Mucosa of descending colon (tissue), 3 donors: ENCODE measurements around the gene DNAJC16. TPM values are rescaled to one million over a fixed set of nuclear protein-coding genes. Genes with fewer than 3 reads are reported as not detected.

Experiments
- ATAC-seq: fragments of 200-7000 bp; cut with Tn5 transposase; one replicate; pipeline ENCODE4 v1.9.1; 2020; ENCODE audit warnings: mild to moderate bottlenecking, moderate library complexity
- DNase-seq, 3 donors: peaks; one replicate each; pipeline ENCODE4 v3.0.0-alpha.2; 2020
- H3K36me3 ChIP-seq: fragments of 200-600 bp; one replicate; pipeline ENCODE4 v1.8.0; 2021; ENCODE audit warnings: low read depth, mild to moderate bottlenecking
- H3K4me1 ChIP-seq: fragments of 200-600 bp; one replicate; pipeline ENCODE4 v1.8.0; 2021; ENCODE audit warnings: low read depth, mild to moderate bottlenecking
- H3K4me3 ChIP-seq: fragments of 200-600 bp; one replicate; pipeline ENCODE4 v1.8.0; 2021; ENCODE audit warnings: mild to moderate bottlenecking
- H3K9me3 ChIP-seq: fragments of 200-600 bp; one replicate; pipeline ENCODE4 v1.8.0; 2021; ENCODE audit warnings: mild to moderate bottlenecking
- intact Hi-C, 2 donors: fragments of 100-400 bp; cut with DNase I in 1 of 2; cut with micrococcal nuclease in 1 of 2; formaldehyde crosslinking; loops; one replicate each; pipeline versions ENCODE4 v1.11.0 to v1.11.1; 2022; cut with DNase I, micrococcal nuclease
- total RNA-seq, 3 donors: library from RNA; stranded (reverse); fragmentation: NEBNext Ultra II Directional in 2 of 3; extraction: Animal tissue kit (Norgen Biotek cat#: 25700) in 2 of 3; gene quantifications; one replicate each; pipeline versions ENCODE4 v1.2.1 to v1.2.4, GENCODE V29; 2021 to 2023
- TF ChIP-seq, protein P1 (sequence below): fragments of 200-600 bp; IDR thresholded peaks from one replicate; pipeline ENCODE4 v1.8.0; 2022; ENCODE audit warnings: antibody characterized with exemption, mild to moderate bottlenecking
- donor health status: DM: no; HTN: no; CAD: no; lungs with moderate emphysema.
- donor health status: DM: no; HTN: no; CAD: no.
- donor health status: DM: no; HTN: yes; CAD: no.

DNAJC16 gene
- total RNA-seq, 3 donors from 2014 or later = 23.7 to 27.7 (median 23.8) TPM

DNA sequence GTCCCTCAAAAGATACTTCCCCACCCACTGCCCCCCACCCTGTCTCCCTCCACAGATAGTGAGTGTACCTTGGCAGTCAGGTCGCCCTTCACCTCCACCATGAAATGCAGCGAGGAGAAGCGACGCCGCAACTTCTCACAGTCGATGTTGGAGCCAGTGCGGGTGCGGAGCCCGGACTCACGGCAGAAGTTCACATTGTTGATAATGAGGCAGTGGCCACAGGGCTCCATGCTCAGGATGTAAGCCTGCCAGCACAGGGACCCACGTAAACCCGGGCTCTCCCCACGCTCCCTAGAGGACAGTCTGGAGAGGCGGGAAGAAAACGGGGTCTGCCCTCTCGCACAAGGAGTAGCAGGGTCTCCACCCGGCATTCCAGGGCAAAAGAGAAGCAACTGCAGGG is 19.8 kb upstream of the DNAJC16 start:
- ATAC-seq = no peak
- Histone ChIP-seq H3K4me3 (no peak overlapping the region), H3K9me3 (no peaks in the 10 kb centered on the region), H3K4me1 (no peaks in the 10 kb centered on the region), H3K36me3 (no peaks in the 10 kb centered on the region)
- intact Hi-C loops = no loop called here
- TF ChIP-seq, protein P1, sequence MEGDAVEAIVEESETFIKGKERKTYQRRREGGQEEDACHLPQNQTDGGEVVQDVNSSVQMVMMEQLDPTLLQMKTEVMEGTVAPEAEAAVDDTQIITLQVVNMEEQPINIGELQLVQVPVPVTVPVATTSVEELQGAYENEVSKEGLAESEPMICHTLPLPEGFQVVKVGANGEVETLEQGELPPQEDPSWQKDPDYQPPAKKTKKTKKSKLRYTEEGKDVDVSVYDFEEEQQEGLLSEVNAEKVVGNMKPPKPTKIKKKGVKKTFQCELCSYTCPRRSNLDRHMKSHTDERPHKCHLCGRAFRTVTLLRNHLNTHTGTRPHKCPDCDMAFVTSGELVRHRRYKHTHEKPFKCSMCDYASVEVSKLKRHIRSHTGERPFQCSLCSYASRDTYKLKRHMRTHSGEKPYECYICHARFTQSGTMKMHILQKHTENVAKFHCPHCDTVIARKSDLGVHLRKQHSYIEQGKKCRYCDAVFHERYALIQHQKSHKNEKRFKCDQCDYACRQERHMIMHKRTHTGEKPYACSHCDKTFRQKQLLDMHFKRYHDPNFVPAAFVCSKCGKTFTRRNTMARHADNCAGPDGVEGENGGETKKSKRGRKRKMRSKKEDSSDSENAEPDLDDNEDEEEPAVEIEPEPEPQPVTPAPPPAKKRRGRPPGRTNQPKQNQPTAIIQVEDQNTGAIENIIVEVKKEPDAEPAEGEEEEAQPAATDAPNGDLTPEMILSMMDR = no peak
- no peak for DNase-seq

DNA sequence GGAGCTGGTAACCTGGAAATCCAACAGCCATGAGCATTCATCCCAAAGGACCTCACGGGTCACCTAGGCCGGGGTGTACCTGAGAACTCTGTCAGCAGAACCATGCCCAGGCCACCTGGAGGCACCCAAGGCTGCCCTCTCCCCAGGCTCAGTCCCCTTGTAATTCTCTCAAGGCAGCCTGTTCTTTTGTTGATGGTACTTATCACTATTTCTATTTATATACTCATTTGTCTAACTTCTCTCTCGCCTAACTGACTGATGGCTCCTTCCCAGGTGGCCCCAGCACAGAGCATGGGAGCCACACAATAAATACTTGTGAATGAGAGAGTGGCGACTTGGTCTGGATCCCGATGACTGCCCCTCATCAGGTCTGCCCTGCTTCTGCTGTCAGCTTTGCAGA is 19.4 kb upstream of the DNAJC16 start:
- TF ChIP-seq, protein P1 = no peak
- ATAC-seq = no peak
- no peaks in the 10 kb centered on the region for H3K9me3 ChIP-seq
- no peaks in the 10 kb centered on the region for H3K36me3 ChIP-seq
- H3K4me1 ChIP-seq = no peaks in the 10 kb centered on the region
- no peak overlapping the region for H3K4me3 ChIP-seq
- intact Hi-C loops = no loop called here
- DNase-seq = no peak

- no peak for ATAC-seq
- no peak for DNase-seq
These were observed 17.8 kb upstream of the DNAJC16 start for GRCh38 chr1:15508700-15509487.

GRCh38 chr1:15509586-15509985 is 17.1 kb upstream of the DNAJC16 start:
- TF ChIP-seq, protein P1 = no peak
- no peak for DNase-seq
- Histone ChIP-seq H3K9me3 (no peaks in the 10 kb centered on the region), H3K36me3 (no peaks in the 10 kb centered on the region), H3K4me1 (no peaks in the 10 kb centered on the region), H3K4me3 (no peak overlapping the region)
- intact Hi-C loops = no loop called here
- no peak for ATAC-seq

More at GRCh38 chr1:15508700-15509487, 17.8 kb upstream of the DNAJC16 start:
- no peak overlapping the region for H3K4me3 ChIP-seq
- TF ChIP-seq, protein P1 = no peak
- intact Hi-C loops = no loop called here
- no peaks in the 10 kb centered on the region for H3K36me3 ChIP-seq
- H3K4me1 ChIP-seq = no peaks in the 10 kb centered on the region
- H3K9me3 ChIP-seq = no peaks in the 10 kb centered on the region

- DNase-seq (no peak), ATAC-seq (peak; percentile 43)
- no peaks in the 10 kb centered on the region for H3K9me3 ChIP-seq
- TF ChIP-seq, protein P1 = no peak
- no peaks in the 10 kb centered on the region for H3K4me1 ChIP-seq
- intact Hi-C loops = no loop called here
- H3K4me3 ChIP-seq = no peak overlapping the region
- H3K36me3 ChIP-seq = no peaks in the 10 kb centered on the region
These were observed 15.8 kb upstream of the DNAJC16 start for GRCh38 chr1:15510611-15511405.
